Caco-2 (cell line): Measurements from ENCODE around the gene YJEFN3. TPM values are rescaled to one million over a fixed set of nuclear protein-coding genes. Genes with fewer than 3 reads are reported as not detected.
A peak's percentile ranks its signal among the peaks of the same experiment; 100 is the strongest.

Experiments
- BruUV-seq: library from RNA; stranded (reverse); fragments of 400-500 nt; replicated peaks from 2 replicates; lab custom pipeline; 2021; lab: Mats Ljungman, UMichigan
- CTCF ChIA-PET: fragments of 300-600 bp; sonication (Branson Sonifier 250); formaldehyde crosslinking; loops from one replicate; lab custom pipeline; 2022; ENCODE audit warnings: antibody characterized with exemption; lab: Charles Lee
- POLR2A ChIA-PET: fragments of 300-600 bp; sonication (Branson Sonifier 250); formaldehyde crosslinking; loops from one replicate; lab custom pipeline; 2022; ENCODE audit warnings: antibody characterized with exemption; lab: Charles Lee
- DNase-seq, 2 experiments: peaks; one replicate each; pipeline versions ENCODE4 v3.0.0 to v3.0.0-alpha.2; 2020 to 2022
- H3K27me3 ChIP-seq: replicated peaks from 2 replicates; pipeline ENCODE4 v1.6.0; 2011; ENCODE audit warnings: low read length; ENCODE audit not compliant: control insufficient read depth, insufficient read depth
- H3K36me3 ChIP-seq: 2 replicates; pipeline ENCODE4 v1.5.1; 2011; ENCODE audit warnings: low read length; ENCODE audit not compliant: control insufficient read depth, insufficient read depth
- H3K4me1 ChIP-seq: fragments of 250-450 bp; sonication (Bioruptor Pico); 2 replicates; pipeline ENCODE4 v1.5.1; 2020; ENCODE audit warnings: mild to moderate bottlenecking
- H3K4me3 ChIP-seq: 2 replicates; pipeline ENCODE4 v1.5.1; 2011; ENCODE audit warnings: low read depth, mild to moderate bottlenecking, control low read depth, low read length
- H3K9me3 ChIP-seq: fragments of 250-450 bp; sonication (Bioruptor Pico); 2 replicates; pipeline ENCODE4 v1.5.1; 2020; ENCODE audit warnings: mild to moderate bottlenecking, moderate library complexity
- H3K27ac Mint-ChIP-seq: one replicate; pipeline ENCODE4 v1.8.0; 2022; ENCODE audit warnings: mixed read lengths; ENCODE audit not compliant: unreplicated experiment
- H3K27me3 Mint-ChIP-seq: one replicate; pipeline ENCODE4 v1.8.0; 2022; ENCODE audit warnings: mixed read lengths; ENCODE audit not compliant: insufficient read depth, unreplicated experiment
- H3K36me3 Mint-ChIP-seq: one replicate; pipeline ENCODE4 v1.8.0; 2022; ENCODE audit warnings: mild to moderate bottlenecking, mixed read lengths; ENCODE audit not compliant: insufficient read depth, unreplicated experiment
- H3K4me1 Mint-ChIP-seq: one replicate; pipeline ENCODE4 v1.8.0; 2022; ENCODE audit warnings: low read depth, mixed read lengths; ENCODE audit not compliant: unreplicated experiment
- H3K4me3 Mint-ChIP-seq: one replicate; pipeline ENCODE4 v1.8.0; 2022; ENCODE audit warnings: mild to moderate bottlenecking, moderate library complexity, mixed read lengths; ENCODE audit not compliant: unreplicated experiment
- H3K9me3 Mint-ChIP-seq: one replicate; pipeline ENCODE4 v1.8.0; 2022; ENCODE audit warnings: mixed read lengths; ENCODE audit not compliant: unreplicated experiment
- intact Hi-C: fragments of 100-400 bp; cut with micrococcal nuclease; formaldehyde crosslinking; loops from one replicate; pipeline ENCODE4 v1.10.0; 2022; ENCODE audit not compliant: unreplicated experiment
- total RNA-seq: library from RNA; stranded (reverse); gene quantifications from 2 replicates; pipeline ENCODE4 v1.2.3, GENCODE V29; 2022
- TF ChIP-seq, protein P1 (sequence below), 2 experiments: fragments of 200-600 bp in 1 of 2; IDR thresholded peaks; 1 replicate in 1 of 2; 2 replicates in 1 of 2; pipeline versions ENCODE4 v1.5.1 to v1.8.0; 2011 to 2022; ENCODE audit warnings: antibody characterized with exemption in 1 of 2, control low read depth in 1 of 2, inconsistent platforms in 1 of 2, low read depth in 1 of 2, low read length in 1 of 2, mild to moderate bottlenecking in 1 of 2, moderate library complexity in 1 of 2; ENCODE audit not compliant: insufficient read depth in 1 of 2, severe bottlenecking in 1 of 2, unreplicated experiment in 1 of 2

Gene YJEFN3
- total RNA-seq, 1 experiment from 2014 or later: 8.1 TPM

GRCh38 chr19:19505669-19506326 lies 22.9 kb upstream of the YJEFN3 start:
- Histone ChIP-seq H3K4me1 (no peaks in the 10 kb centered on the region), H3K9me3 (no peaks in the 10 kb centered on the region), H3K36me3 (no peaks in the 10 kb centered on the region; the same call in 1 of the 2 replicates), H3K27me3 (no peaks in the 10 kb centered on the region), H3K4me3 (no peak overlapping the region)
- no peaks in the 10 kb centered on the region for H3K4me1 Mint-ChIP-seq
- no peaks in the 10 kb centered on the region for H3K9me3 Mint-ChIP-seq
- no peaks in the 10 kb centered on the region for H3K27me3 Mint-ChIP-seq
- ChIA-PET CTCF (no interaction called here), POLR2A (no interaction called here)
- TF ChIP-seq, protein P1, sequence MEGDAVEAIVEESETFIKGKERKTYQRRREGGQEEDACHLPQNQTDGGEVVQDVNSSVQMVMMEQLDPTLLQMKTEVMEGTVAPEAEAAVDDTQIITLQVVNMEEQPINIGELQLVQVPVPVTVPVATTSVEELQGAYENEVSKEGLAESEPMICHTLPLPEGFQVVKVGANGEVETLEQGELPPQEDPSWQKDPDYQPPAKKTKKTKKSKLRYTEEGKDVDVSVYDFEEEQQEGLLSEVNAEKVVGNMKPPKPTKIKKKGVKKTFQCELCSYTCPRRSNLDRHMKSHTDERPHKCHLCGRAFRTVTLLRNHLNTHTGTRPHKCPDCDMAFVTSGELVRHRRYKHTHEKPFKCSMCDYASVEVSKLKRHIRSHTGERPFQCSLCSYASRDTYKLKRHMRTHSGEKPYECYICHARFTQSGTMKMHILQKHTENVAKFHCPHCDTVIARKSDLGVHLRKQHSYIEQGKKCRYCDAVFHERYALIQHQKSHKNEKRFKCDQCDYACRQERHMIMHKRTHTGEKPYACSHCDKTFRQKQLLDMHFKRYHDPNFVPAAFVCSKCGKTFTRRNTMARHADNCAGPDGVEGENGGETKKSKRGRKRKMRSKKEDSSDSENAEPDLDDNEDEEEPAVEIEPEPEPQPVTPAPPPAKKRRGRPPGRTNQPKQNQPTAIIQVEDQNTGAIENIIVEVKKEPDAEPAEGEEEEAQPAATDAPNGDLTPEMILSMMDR (IDR thresholded peaks at IDR 0.05; ENCODE audit: insufficient read depth in 1 of 2, low read depth in 1 of 2, low read length in 1 of 2, severe bottlenecking in 1 of 2, unreplicated experiment in 1 of 2): no peak
- H3K27ac Mint-ChIP-seq: no peak overlapping the region
- H3K4me3 Mint-ChIP-seq: no peak overlapping the region
- intact Hi-C loops: no loop called here
- peaks cover 93% of the 10 kb centered on the region for H3K36me3 Mint-ChIP-seq
- no peak for DNase-seq
- BruUV-seq: no TSS peak

- no peak overlapping the region for H3K27ac Mint-ChIP-seq
- BruUV-seq: TSS peak; percentile 31
Observed at GRCh38 chr19:19506592-19506991, 22.1 kb upstream of the YJEFN3 start.

GRCh38 chr19:19507354-19507753 lies 21.4 kb upstream of the YJEFN3 start:
- Mint-ChIP-seq H3K4me3 (no peak overlapping the region), H3K9me3 (no peaks in the 10 kb centered on the region), H3K27ac (no peak overlapping the region), H3K36me3 (peaks cover 95% of the 10 kb centered on the region), H3K27me3 (no peaks in the 10 kb centered on the region), H3K4me1 (no peaks in the 10 kb centered on the region)
- H3K4me1 ChIP-seq: no peaks in the 10 kb centered on the region
- no TSS peak for BruUV-seq
- ChIA-PET POLR2A (no interaction called here), CTCF (no interaction called here)
- H3K36me3 ChIP-seq: no peaks in the 10 kb centered on the region; the same call in 1 of the 2 replicates
- no peak for DNase-seq
- TF ChIP-seq, protein P1 (IDR thresholded peaks at IDR 0.05; ENCODE audit: insufficient read depth in 1 of 2, low read depth in 1 of 2, low read length in 1 of 2, severe bottlenecking in 1 of 2, unreplicated experiment in 1 of 2): no peak
- no peaks in the 10 kb centered on the region for H3K9me3 ChIP-seq
- no peaks in the 10 kb centered on the region for H3K27me3 ChIP-seq
- intact Hi-C loops: no loop called here
- H3K4me3 ChIP-seq: no peak overlapping the region

More at GRCh38 chr19:19506592-19506991, 22.1 kb upstream of the YJEFN3 start:
- ChIA-PET POLR2A (no interaction called here), CTCF (no interaction called here)
- H3K4me3 Mint-ChIP-seq: no peak overlapping the region
- H3K27me3 Mint-ChIP-seq: no peaks in the 10 kb centered on the region
- TF ChIP-seq, protein P1 (IDR thresholded peaks at IDR 0.05; ENCODE audit: insufficient read depth in 1 of 2, low read depth in 1 of 2, low read length in 1 of 2, severe bottlenecking in 1 of 2, unreplicated experiment in 1 of 2): no peak
- peaks cover 95% of the 10 kb centered on the region for H3K36me3 Mint-ChIP-seq
- intact Hi-C loops: no loop called here
- H3K4me1 Mint-ChIP-seq: no peaks in the 10 kb centered on the region
- Histone ChIP-seq H3K9me3 (no peaks in the 10 kb centered on the region), H3K27me3 (no peaks in the 10 kb centered on the region), H3K36me3 (no peaks in the 10 kb centered on the region; the same call in 1 of the 2 replicates), H3K4me1 (no peaks in the 10 kb centered on the region), H3K4me3 (no peak overlapping the region)
- no peaks in the 10 kb centered on the region for H3K9me3 Mint-ChIP-seq
- no peak for DNase-seq
